ENCODE data around the gene SLC12A1.

DNA sequence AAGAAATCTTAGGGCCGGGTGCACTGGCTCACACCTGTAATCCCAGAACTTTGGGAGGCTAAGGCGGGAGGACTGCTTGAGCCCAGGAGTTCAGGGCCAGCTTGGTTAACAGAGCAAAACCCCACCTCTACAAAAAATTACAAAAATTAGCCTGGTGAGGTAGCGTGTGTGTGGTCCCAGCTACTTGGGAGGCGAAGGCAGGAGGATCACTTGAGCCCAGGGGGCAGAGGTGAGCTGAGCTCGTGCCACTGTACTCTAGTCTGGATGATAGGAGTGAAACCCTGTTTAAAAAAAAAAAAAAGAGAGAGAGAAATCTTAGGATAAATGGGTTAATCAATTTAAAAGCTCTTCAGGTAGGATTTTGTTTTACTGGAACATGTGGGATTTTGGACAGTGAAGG is 93.9 kb downstream of the SLC12A1 start:
- TF ChIP-seq ZFP30 (CRISPR knock-in tag; IDR thresholded peaks at IDR 0.05) (no peak), SNAI2 (CRISPR knock-in tag; IDR thresholded peaks at IDR 0.05) (no peak), CREB5 (CRISPR knock-in tag; IDR thresholded peaks at IDR 0.05; ENCODE audit: low read depth) (no peak), ZNF565 (CRISPR knock-in tag; conservative IDR thresholded peaks at IDR 0.05; ENCODE audit: low read depth) (no peak), RARB (CRISPR knock-in tag; IDR thresholded peaks at IDR 0.05) (no peak)
